Naive thymus-derived CD4-positive, alpha-beta T cell (primary cell): Measurements from ENCODE around the gene TMPO. TPM values are rescaled to one million over a fixed set of nuclear protein-coding genes. Genes with fewer than 3 reads are reported as not detected.

ENCODE experiments used
- ATAC-seq: fragments of 150-1000 bp; cut with Tn5 transposase; 2 replicates; pipeline ENCODE4 v1.10.0; 2021; ENCODE audit warnings: mild to moderate bottlenecking, moderate library complexity
- CTCF ChIA-PET: fragments of 350-600 bp; sonication (Branson Sonifier 250); formaldehyde crosslinking; loops from one replicate; lab custom pipeline; 2021; ENCODE audit warnings: antibody characterized with exemption; lab: Charles Lee
- POLR2A ChIA-PET: fragments of 350-600 bp; sonication (Branson Sonifier 250); formaldehyde crosslinking; loops from one replicate; lab custom pipeline; 2021; ENCODE audit warnings: antibody characterized with exemption, inconsistent platforms; lab: Charles Lee
- DNase-seq, 9 donors: peaks; one replicate each; pipeline versions ENCODE4 v3.0.0 to v3.0.0-alpha.2; 2020 to 2022; ENCODE audit warnings: mixed read lengths in 1 of 9
- H3K27ac ChIP-seq: one replicate; pipeline ENCODE4 v1.7.0; 2013; ENCODE audit warnings: mild to moderate bottlenecking, low read depth, low read length, moderate library complexity
- H3K27me3 ChIP-seq, 2 donors: one replicate each; pipeline ENCODE4 v1.7.0; 2013; ENCODE audit warnings: low read length in 2 of 2, mild to moderate bottlenecking in 2 of 2, moderate library complexity in 2 of 2; ENCODE audit not compliant: control insufficient read depth in 2 of 2, insufficient read depth in 2 of 2
- H3K36me3 ChIP-seq, 3 experiments: 1 replicate in 2 of 3; 2 replicates in 1 of 3; pipeline ENCODE4 v1.7.0; 2013; ENCODE audit warnings: low read length in 3 of 3, mild to moderate bottlenecking in 3 of 3, moderate library complexity in 1 of 3; ENCODE audit not compliant: insufficient read depth in 3 of 3, control insufficient read depth in 2 of 3
- H3K4me1 ChIP-seq, 2 donors: one replicate each; pipeline ENCODE4 v1.7.0; 2013; ENCODE audit warnings: low read length in 2 of 2, mild to moderate bottlenecking in 2 of 2, moderate library complexity in 1 of 2; ENCODE audit not compliant: control insufficient read depth in 2 of 2, insufficient read depth in 2 of 2
- H3K4me3 ChIP-seq: 2 replicates; pipeline ENCODE4 v1.7.0; 2013; ENCODE audit warnings: mild to moderate bottlenecking, low read length
- H3K9me3 ChIP-seq, 3 experiments: 1 replicate in 2 of 3; 2 replicates in 1 of 3; pipeline ENCODE4 v1.7.0; 2013; ENCODE audit warnings: low read length in 3 of 3; ENCODE audit not compliant: control insufficient read depth in 2 of 3
- H3K27ac Mint-ChIP-seq, 9 donors: one replicate each; pipeline ENCODE4 v1.8.0; 2020 to 2022; ENCODE audit warnings: mixed read lengths in 9 of 9, mild to moderate bottlenecking in 8 of 9, moderate library complexity in 5 of 9, inconsistent platforms in 2 of 9
- H3K27me3 Mint-ChIP-seq, 5 donors: one replicate each; pipeline ENCODE4 v1.8.0; 2021 to 2022; ENCODE audit warnings: mixed read lengths in 5 of 5, mild to moderate bottlenecking in 1 of 5
- H3K36me3 Mint-ChIP-seq, 5 donors: one replicate each; pipeline ENCODE4 v1.8.0; 2020 to 2022; ENCODE audit warnings: mixed read lengths in 5 of 5, mild to moderate bottlenecking in 3 of 5, inconsistent platforms in 1 of 5
- H3K4me1 Mint-ChIP-seq, 7 donors: one replicate each; pipeline ENCODE4 v1.8.0; 2020 to 2022; ENCODE audit warnings: mixed read lengths in 7 of 7, mild to moderate bottlenecking in 3 of 7, inconsistent platforms in 1 of 7
- H3K4me3 Mint-ChIP-seq, 10 donors: one replicate each; pipeline ENCODE4 v1.8.0; 2020 to 2022; ENCODE audit warnings: mild to moderate bottlenecking in 10 of 10, mixed read lengths in 10 of 10, moderate library complexity in 6 of 10, inconsistent platforms in 2 of 10
- H3K9me3 Mint-ChIP-seq, 11 donors: one replicate each; pipeline ENCODE4 v1.8.0; 2020 to 2022; ENCODE audit warnings: mixed read lengths in 11 of 11, mild to moderate bottlenecking in 4 of 11, inconsistent platforms in 1 of 11, moderate library complexity in 1 of 11
- intact Hi-C, 2 donors: fragments of 100-400 bp; cut with micrococcal nuclease; formaldehyde crosslinking; loops; one replicate each; pipeline ENCODE4 v1.15.1; 2023
- polyA plus RNA-seq, 2 donors: library from polyadenylated mRNA; unstranded; fragments of 300-500 nt; fragmentation: Illumina TruSeq; gene quantifications; one replicate each; pipeline ENCODE4 v1.2.3, GENCODE V29; 2021
- total RNA-seq, 6 experiments: library from RNA in 5 of 6; stranded (reverse) in 5 of 6; gene quantifications; 1 replicate in 5 of 6; 2 replicates in 1 of 6; pipeline ENCODE4 v1.2.3 and lab custom pipeline; 2021 to 2026

Gene TMPO
- 100 to 1,000 TPM in 3 of 5 experiments, 10 to 100 TPM in 2; 88.1 to 267 (median 161) TPM for total RNA-seq
- polyA plus RNA-seq: 10 to 100 TPM; 62.8 to 70.4 TPM
- 169 reads per million, percentile 91 among the genes with 10 or more reads in this experiment for total RNA-seq (lab: John Stamatoyannopoulos, UW)

GRCh38 chr12:98515287-98516110, at the start of gene TMPO:
TMPO (plus strand) TSS chr12:98515590; CDS start chr12:98515868, 278 bp downstream.
- ChIA-PET CTCF (interaction anchor here (0.7 to 5.5 kb wide), 9 partner anchors 8 to 92 kb away, joined by 3 to 81 read pairs (median 4); no protein-coding TSS in a partner anchor), POLR2A (interaction anchor here (0.6 to 6.7 kb wide), 15 partner anchors 8 to 1608 kb away, joined by 3 to 143 read pairs (median 5); partner anchors contain the start of genes IKBIP, NEDD1 and SLC25A3)
- Histone ChIP-seq H3K27ac (peak within 1 kb of the TSS; percentile 95), H3K27me3 (no peaks in the 10 kb centered on the region), H3K36me3 (peaks cover 0 to 5% (median 0%) of the 10 kb centered on the region in 3 experiments), H3K4me1 (peaks cover 10 to 23% of the 10 kb centered on the region in 2 donors), H3K4me3 (peak within 1 kb of the TSS; percentile 92), H3K9me3 (no peaks in the 10 kb centered on the region)
- H3K9me3 Mint-ChIP-seq: no peaks in the 10 kb centered on the region
- intact Hi-C loops: loop anchor here (1.0 to 10.0 kb wide), 13 partner anchors 12 to 1689 kb away; partner anchors contain the start of genes ACTR6 (in 2 of the 2), APAF1 (in 2 of the 2), SLC25A3 (in 2 of the 2) and BLTP3B (in 1 of the 2)
- H3K4me3 Mint-ChIP-seq: peak within 1 kb of the TSS; percentile 97 to 100 (median 99)
- peaks cover 0 to 1% (median 0%) of the 10 kb centered on the region in 5 donors for H3K27me3 Mint-ChIP-seq
- peaks cover 3 to 28% (median 4%) of the 10 kb centered on the region in 5 donors for H3K36me3 Mint-ChIP-seq
- peaks cover 30 to 62% (median 46%) of the 10 kb centered on the region in 7 donors for H3K4me1 Mint-ChIP-seq
- peak within 1 kb of the TSS; percentile 91 to 99 (median 99) for H3K27ac Mint-ChIP-seq
- ATAC-seq (peak; percentile 89), DNase-seq (peak; percentile 87 to 99 (median 97))

- ATAC-seq (no peak), DNase-seq (no peak)
- no peaks in the 10 kb centered on the region for H3K9me3 ChIP-seq
- no peaks in the 10 kb centered on the region for H3K36me3 ChIP-seq
- POLR2A ChIA-PET: no interaction called here
- Mint-ChIP-seq H3K9me3 (no peaks in the 10 kb centered on the region), H3K36me3 (no peaks in the 10 kb centered on the region), H3K4me1 (no peaks in the 10 kb centered on the region), H3K27me3 (peaks cover 0 to 14% (median 3%) of the 10 kb centered on the region in 5 donors), H3K4me3 (no peak overlapping the region), H3K27ac (no peak overlapping the region)
- no peak overlapping the region for H3K27ac ChIP-seq
- CTCF ChIA-PET: no interaction called here
- no peaks in the 10 kb centered on the region for H3K27me3 ChIP-seq
- H3K4me3 ChIP-seq: no peak overlapping the region
- H3K4me1 ChIP-seq: no peaks in the 10 kb centered on the region
- intact Hi-C loops: no loop called here
Observed at GRCh38 chr12:98465950-98466602, 49.3 kb upstream of the TMPO start.

GRCh38 chr12:98466640-98467400, 48.6 kb upstream of the TMPO start:
- Histone ChIP-seq H3K4me1 (no peaks in the 10 kb centered on the region), H3K27me3 (no peaks in the 10 kb centered on the region), H3K4me3 (no peak overlapping the region), H3K9me3 (no peaks in the 10 kb centered on the region), H3K36me3 (no peaks in the 10 kb centered on the region), H3K27ac (no peak overlapping the region)
- intact Hi-C loops: no loop called here
- DNase-seq: no peak
- no peak overlapping the region for H3K4me3 Mint-ChIP-seq
- no peaks in the 10 kb centered on the region for H3K9me3 Mint-ChIP-seq
- no peak for ATAC-seq
- no peaks in the 10 kb centered on the region for H3K4me1 Mint-ChIP-seq
- peaks cover 0 to 14% (median 3%) of the 10 kb centered on the region in 5 donors for H3K27me3 Mint-ChIP-seq
- ChIA-PET CTCF (interaction anchor here (0.5 kb wide), 1 partner anchor 18 kb away, joined by 3 read pairs; no protein-coding TSS in a partner anchor), POLR2A (no interaction called here)
- no peaks in the 10 kb centered on the region for H3K36me3 Mint-ChIP-seq
- no peak overlapping the region for H3K27ac Mint-ChIP-seq

GRCh38 chr12:98469109-98469508, 46.3 kb upstream of the TMPO start:
- Histone ChIP-seq H3K27ac (no peak overlapping the region), H3K36me3 (no peaks in the 10 kb centered on the region), H3K4me3 (no peak overlapping the region), H3K4me1 (no peaks in the 10 kb centered on the region), H3K27me3 (no peaks in the 10 kb centered on the region), H3K9me3 (no peaks in the 10 kb centered on the region)
- ChIA-PET POLR2A (no interaction called here), CTCF (no interaction called here)
- Mint-ChIP-seq H3K27me3 (peaks cover 0 to 13% (median 3%) of the 10 kb centered on the region in 5 donors), H3K9me3 (peaks cover 0 to 2% (median 0%) of the 10 kb centered on the region in 11 donors), H3K4me3 (no peak overlapping the region), H3K4me1 (no peaks in the 10 kb centered on the region), H3K27ac (no peak overlapping the region), H3K36me3 (peaks cover 0 to 3% (median 0%) of the 10 kb centered on the region in 5 donors)
- ATAC-seq: no peak
- no peak for DNase-seq
- intact Hi-C loops: no loop called here

- peaks cover 0 to 11% (median 3%) of the 10 kb centered on the region in 5 donors for H3K27me3 Mint-ChIP-seq
- Histone ChIP-seq H3K9me3 (no peaks in the 10 kb centered on the region), H3K27me3 (no peaks in the 10 kb centered on the region), H3K4me1 (no peaks in the 10 kb centered on the region), H3K4me3 (no peak overlapping the region), H3K27ac (no peak overlapping the region), H3K36me3 (no peaks in the 10 kb centered on the region)
- DNase-seq (no peak), ATAC-seq (peak; percentile 53)
- intact Hi-C loops: no loop called here
- no peak overlapping the region for H3K27ac Mint-ChIP-seq
- POLR2A ChIA-PET: no interaction called here
- no peaks in the 10 kb centered on the region for H3K4me1 Mint-ChIP-seq
- H3K9me3 Mint-ChIP-seq: peaks cover 0 to 2% (median 0%) of the 10 kb centered on the region in 11 donors
- CTCF ChIA-PET: no interaction called here
- peaks cover 0 to 3% (median 0%) of the 10 kb centered on the region in 5 donors for H3K36me3 Mint-ChIP-seq
- H3K4me3 Mint-ChIP-seq: no peak overlapping the region
Observed at GRCh38 chr12:98470469-98471082, 44.8 kb upstream of the TMPO start.
